ENCODE results near the gene BBS9.
A peak's percentile ranks its signal among the peaks of the same experiment; 100 is the strongest.

The BBS9 gene

GRCh38 chr7:33355386-33355785 lies 226.0 kb downstream of the BBS9 start:
- FAIRE-seq (no peak), DNase-seq (ENCODE audit: low spot score) (no peak)

- no peak for FAIRE-seq
- DNase-seq (ENCODE audit: low spot score), result no peak
Observed at GRCh38 chr7:33356336-33356735, 227.0 kb downstream of the BBS9 start.

- DNase-seq (ENCODE audit: low spot score) (no peak), FAIRE-seq (no peak)
Observed at GRCh38 chr7:33357846-33358245, 228.5 kb downstream of the BBS9 start.

- FAIRE-seq, result no peak
- DNase-seq (ENCODE audit: low spot score), result no peak
Observed at GRCh38 chr7:33369888-33370287, 240.5 kb downstream of the BBS9 start.

GRCh38 chr7:33373195-33373594 lies 243.8 kb downstream of the BBS9 start:
- no peak for FAIRE-seq
- DNase-seq (ENCODE audit: low spot score), result no peak

GRCh38 chr7:33379891-33380525 lies 250.6 kb downstream of the BBS9 start:
- FAIRE-seq (no peak), DNase-seq (ENCODE audit: low spot score) (no peak)

- DNase-seq (ENCODE audit: low spot score), result no peak
- no peak for FAIRE-seq
Observed at GRCh38 chr7:33388332-33388731, 259.0 kb downstream of the BBS9 start.

GRCh38 chr7:33392148-33392547 lies 262.8 kb downstream of the BBS9 start:
- DNase-seq (ENCODE audit: low spot score) (no peak), FAIRE-seq (peak; percentile 28)

- FAIRE-seq (no peak), DNase-seq (ENCODE audit: low spot score) (no peak)
Observed at GRCh38 chr7:33393770-33394169, 264.4 kb downstream of the BBS9 start.

- no peak for FAIRE-seq
- DNase-seq (ENCODE audit: low spot score), result no peak
Observed at GRCh38 chr7:33395340-33395739, 266.0 kb downstream of the BBS9 start.

- DNase-seq (ENCODE audit: low spot score) (no peak), FAIRE-seq (no peak)
Observed at GRCh38 chr7:33399528-33400213, 270.3 kb downstream of the BBS9 start.

- DNase-seq (ENCODE audit: low spot score), result no peak
- FAIRE-seq, result no peak
Observed at GRCh38 chr7:33400214-33400538, 270.8 kb downstream of the BBS9 start.

- DNase-seq (ENCODE audit: low spot score), result no peak
- FAIRE-seq, result no peak
Observed at GRCh38 chr7:33410266-33410665, 280.9 kb downstream of the BBS9 start.

GRCh38 chr7:33411020-33411419 lies 281.7 kb downstream of the BBS9 start:
- FAIRE-seq, result no peak
- DNase-seq (ENCODE audit: low spot score), result no peak

- DNase-seq (ENCODE audit: low spot score) (no peak), FAIRE-seq (no peak)
Observed at GRCh38 chr7:33412331-33412730, 283.0 kb downstream of the BBS9 start.

GRCh38 chr7:33418251-33418701 lies 288.9 kb downstream of the BBS9 start:
- peak; percentile 59 for FAIRE-seq
- DNase-seq (ENCODE audit: low spot score), result peak; percentile 73

- FAIRE-seq (no peak), DNase-seq (ENCODE audit: low spot score) (no peak)
Observed at GRCh38 chr7:33420311-33420940, 291.1 kb downstream of the BBS9 start.

- no peak for DNase-seq (ENCODE audit: low spot score)
- FAIRE-seq, result no peak
Observed at GRCh38 chr7:33421429-33421828, 292.1 kb downstream of the BBS9 start.

GRCh38 chr7:33422141-33422540 lies 292.8 kb downstream of the BBS9 start:
- no peak for FAIRE-seq
- DNase-seq (ENCODE audit: low spot score), result no peak

- no peak for FAIRE-seq
Observed at GRCh38 chr7:33422825-33423645, 293.7 kb downstream of the BBS9 start.

GRCh38 chr7:33423646-33424020 lies 294.3 kb downstream of the BBS9 start:
- no peak for DNase-seq (ENCODE audit: low spot score)
- peak; percentile 66 for FAIRE-seq

More at GRCh38 chr7:33422825-33423645, 293.7 kb downstream of the BBS9 start:
- DNase-seq (ENCODE audit: low spot score), result no peak

GRCh38 chr7:33425395-33425794 lies 296.0 kb downstream of the BBS9 start:
- DNase-seq (ENCODE audit: low spot score) (no peak), FAIRE-seq (no peak)

All from RCC 7860 (cell line).